SU-DHL-6 (cell line): ENCODE measurements around the gene KYNU.

Experiments used
- H2AFZ ChIP-seq: fragments of 200-600 bp; sonication (generic); 2 replicates; pipeline ENCODE4 v1.6.1; 2014; ENCODE audit warnings: low read depth, mild to moderate bottlenecking, moderate library complexity, mixed read lengths, antibody characterized with exemption, low read length; ENCODE audit not compliant: severe bottlenecking
- H3F3A ChIP-seq: fragments of 200-600 bp; shearing (Covaris generic); 2 replicates; pipeline ENCODE4 v1.6.0; 2016; ENCODE audit warnings: antibody characterized with exemption, mild to moderate bottlenecking; ENCODE audit not compliant: insufficient read depth
- H3K27ac ChIP-seq: fragments of 200-600 bp; sonication (generic); 2 replicates; pipeline ENCODE4 v1.5.1; 2016; ENCODE audit warnings: low read depth, mild to moderate bottlenecking, low read length, moderate library complexity, mixed read lengths
- H3K27me3 ChIP-seq: fragments of 200-600 bp; sonication (generic), shearing (Covaris generic); 2 replicates; pipeline ENCODE4 v1.6.0; 2014; ENCODE audit warnings: mild to moderate bottlenecking, low read length
- H3K36me3 ChIP-seq: fragments of 200-600 bp; sonication (generic); 2 replicates; pipeline ENCODE4 v1.6.1; 2014; ENCODE audit warnings: mild to moderate bottlenecking, low read length, mixed read lengths
- H3K4me2 ChIP-seq: fragments of 300-600, 200-600 bp; shearing (Covaris generic), sonication (generic); 2 replicates; pipeline ENCODE4 v1.6.0; 2014; ENCODE audit warnings: low read length, low read depth, mild to moderate bottlenecking; ENCODE audit not compliant: poor library complexity, severe bottlenecking
- H3K4me3 ChIP-seq: fragments of 200-600 bp; sonication (generic); 2 replicates; pipeline ENCODE4 v1.5.1; 2014; ENCODE audit warnings: antibody characterized with exemption, low read length, mild to moderate bottlenecking, mixed read lengths; ENCODE audit not compliant: insufficient read depth, poor library complexity, severe bottlenecking
- H3K79me2 ChIP-seq: fragments of 200-600 bp; sonication (generic); 2 replicates; pipeline ENCODE4 v1.6.1; 2014; ENCODE audit warnings: mild to moderate bottlenecking, low read length, moderate library complexity; ENCODE audit not compliant: insufficient read depth
- H3K9ac ChIP-seq: fragments of 200-600 bp; sonication (generic); 2 replicates; pipeline ENCODE4 v1.7.0; 2014; ENCODE audit warnings: mild to moderate bottlenecking, low read length
- H3K9me2 ChIP-seq: fragments of 200-600 bp; sonication (generic); replicated peaks from 2 replicates; pipeline ENCODE4 v1.6.1; 2014; ENCODE audit warnings: low read length; ENCODE audit not compliant: insufficient read depth
- H3K9me3 ChIP-seq: fragments of 200-600 bp; sonication (generic); 2 replicates; pipeline ENCODE4 v1.6.1; 2014; ENCODE audit warnings: low read length, mixed read lengths; ENCODE audit not compliant: insufficient read depth
- H4K20me1 ChIP-seq: fragments of 200-600 bp; sonication (generic); 2 replicates; pipeline ENCODE4 v1.6.1; 2014; ENCODE audit warnings: low read depth, mild to moderate bottlenecking, antibody characterized with exemption, low read length, moderate library complexity, mixed read lengths
- CTCF ChIP-seq: fragments of 200-600 bp; sonication (generic); IDR thresholded peaks from one replicate; pipeline ENCODE4 v1.5.1; 2017; ENCODE audit warnings: antibody characterized with exemption, mild to moderate bottlenecking, low read length, moderate library complexity; ENCODE audit not compliant: insufficient read depth, poor library complexity, severe bottlenecking
- EZH2phosphoT487 ChIP-seq: fragments of 200-600 bp; sonication (generic), shearing (Covaris generic); conservative IDR thresholded peaks from 2 replicates; pipeline ENCODE4 v1.6.1; 2018; ENCODE audit warnings: mild to moderate bottlenecking, antibody characterized with exemption, low read length, moderate library complexity, mixed read lengths

KYNU gene

GRCh38 chr2:142987044-142987443 lies 109.6 kb downstream of the KYNU start:
- no peak overlapping the region for H3K4me3 ChIP-seq
- no peaks in the 10 kb centered on the region for H3K9me2 ChIP-seq
- no peak overlapping the region for H3K4me2 ChIP-seq
- H3F3A ChIP-seq = peaks cover 6% of the 10 kb centered on the region
- H4K20me1 ChIP-seq = no peaks in the 10 kb centered on the region
- no peak overlapping the region for H2AFZ ChIP-seq
- H3K36me3 ChIP-seq = no peaks in the 10 kb centered on the region
- TF ChIP-seq EZH2phosphoT487 (no peak), CTCF (no peak)
- H3K27me3 ChIP-seq = no peaks in the 10 kb centered on the region
- H3K9me3 ChIP-seq = no peaks in the 10 kb centered on the region
- no peak overlapping the region for H3K9ac ChIP-seq
- no peaks in the 10 kb centered on the region for H3K79me2 ChIP-seq
- H3K27ac ChIP-seq = no peak overlapping the region

GRCh38 chr2:142989273-142990204 lies 112.1 kb downstream of the KYNU start:
- Histone ChIP-seq H3F3A (peaks cover 5% of the 10 kb centered on the region; the same call in 1 of the 2 replicates), H3K79me2 (no peaks in the 10 kb centered on the region), H4K20me1 (no peaks in the 10 kb centered on the region), H3K27me3 (no peaks in the 10 kb centered on the region), H2AFZ (peak overlapping the region; percentile 39), H3K9ac (no peak overlapping the region), H3K9me3 (no peaks in the 10 kb centered on the region), H3K9me2 (no peaks in the 10 kb centered on the region), H3K4me2 (peak overlapping the region; percentile 48), H3K36me3 (no peaks in the 10 kb centered on the region), H3K27ac (peak overlapping the region; percentile 13; the same call in 1 of the 2 replicates), H3K4me3 (no peak overlapping the region)
- TF ChIP-seq CTCF (peak; percentile 10), EZH2phosphoT487 (no peak)

- no peaks in the 10 kb centered on the region for H3K9me2 ChIP-seq
- no peak overlapping the region for H3K27ac ChIP-seq
- H3K27me3 ChIP-seq = no peaks in the 10 kb centered on the region
- H2AFZ ChIP-seq = no peak overlapping the region
- no peaks in the 10 kb centered on the region for H4K20me1 ChIP-seq
- H3K79me2 ChIP-seq = no peaks in the 10 kb centered on the region
- no peaks in the 10 kb centered on the region; the same call in 1 of the 2 replicates for H3F3A ChIP-seq
- TF ChIP-seq EZH2phosphoT487 (no peak), CTCF (no peak)
- H3K36me3 ChIP-seq = no peaks in the 10 kb centered on the region
- no peak overlapping the region for H3K4me3 ChIP-seq
- H3K9me3 ChIP-seq = no peaks in the 10 kb centered on the region
- no peak overlapping the region for H3K4me2 ChIP-seq
- no peak overlapping the region for H3K9ac ChIP-seq
These were observed 113.8 kb downstream of the KYNU start for GRCh38 chr2:142991295-142991694.
